CD14-positive monocyte (primary cell): Measurements from ENCODE around the gene PILRA. TPM values are rescaled to one million over a fixed set of nuclear protein-coding genes. Genes with fewer than 3 reads are reported as not detected.

ENCODE experiments used
- DNase-seq, 3 donors: peaks; one replicate each; pipeline ENCODE4 v3.0.0-alpha.2; 2011 to 2022
- H2AFZ ChIP-seq: 2 replicates; pipeline ENCODE4 v1.6.0; 2012; ENCODE audit warnings: mild to moderate bottlenecking, low read depth, low read length, inconsistent platforms; ENCODE audit not compliant: insufficient read depth, poor library complexity, severe bottlenecking
- H3K27ac ChIP-seq, 2 donors: 1 replicate in 1 of 2; 2 replicates in 1 of 2; pipeline ENCODE4 v1.5.1; 2012 to 2013; ENCODE audit warnings: low read length in 2 of 2, control low read depth in 1 of 2, inconsistent platforms in 1 of 2, low read depth in 1 of 2, mild to moderate bottlenecking in 1 of 2
- H3K27me3 ChIP-seq, 2 donors: one replicate each; pipeline versions ENCODE4 v1.6.0 to v1.6.1; 2011 to 2013; ENCODE audit warnings: low read length in 2 of 2; ENCODE audit not compliant: control insufficient read depth in 2 of 2, insufficient read depth in 2 of 2
- H3K36me3 ChIP-seq, 2 donors: replicated peaks in 1 of 2; 1 replicate in 1 of 2; 2 replicates in 1 of 2; pipeline versions ENCODE4 v1.5.1 to v1.6.1; 2012 to 2013; ENCODE audit warnings: low read length in 2 of 2, control low read depth in 1 of 2, inconsistent platforms in 1 of 2, mild to moderate bottlenecking in 1 of 2; ENCODE audit not compliant: insufficient read depth in 2 of 2, control insufficient read depth in 1 of 2
- H3K4me1 ChIP-seq, 2 donors: 1 replicate in 1 of 2; 2 replicates in 1 of 2; pipeline versions ENCODE4 v1.5.1 to v1.6.1; 2012 to 2013; ENCODE audit warnings: low read length in 2 of 2, control low read depth in 1 of 2, inconsistent platforms in 1 of 2, mild to moderate bottlenecking in 1 of 2, moderate library complexity in 1 of 2; ENCODE audit not compliant: insufficient read depth in 2 of 2, control insufficient read depth in 1 of 2
- H3K4me2 ChIP-seq: replicated peaks from 2 replicates; pipeline ENCODE3; 2012; ENCODE audit warnings: low read length, moderate library complexity, mild to moderate bottlenecking; ENCODE audit not compliant: poor library complexity, severe bottlenecking; ENCODE audit errors: extremely low read depth
- H3K4me3 ChIP-seq, 3 experiments: fragments of 200-600 bp in 1 of 3; sonication (generic) in 1 of 3; replicated peaks in 1 of 3; 1 replicate in 2 of 3; 2 replicates in 1 of 3; pipeline ENCODE4 v1.5.1; 2011 to 2013; ENCODE audit warnings: low read length in 3 of 3, mild to moderate bottlenecking in 3 of 3, control low read depth in 2 of 3, low read depth in 2 of 3, inconsistent platforms in 1 of 3, moderate library complexity in 1 of 3
- H3K79me2 ChIP-seq: 2 replicates; pipeline ENCODE4 v1.6.0; 2012; ENCODE audit warnings: mild to moderate bottlenecking, control low read depth, inconsistent platforms, low read length, moderate library complexity; ENCODE audit not compliant: insufficient read depth
- H3K9ac ChIP-seq: 2 replicates; pipeline ENCODE4 v1.6.0; 2017; ENCODE audit warnings: low read length, mild to moderate bottlenecking; ENCODE audit not compliant: insufficient read depth, poor library complexity, severe bottlenecking
- H3K9me3 ChIP-seq, 2 donors: replicated peaks in 1 of 2; 1 replicate in 1 of 2; 2 replicates in 1 of 2; pipeline versions ENCODE4 v1.5.1 to v1.6.1; 2012 to 2013; ENCODE audit warnings: low read length in 2 of 2, control low read depth in 1 of 2; ENCODE audit not compliant: control insufficient read depth in 1 of 2, insufficient read depth in 1 of 2
- H4K20me1 ChIP-seq: 2 replicates; pipeline ENCODE4 v1.6.0; 2012; ENCODE audit warnings: mild to moderate bottlenecking, low read length, control low read depth, moderate library complexity; ENCODE audit not compliant: insufficient read depth
- H3K27ac Mint-ChIP-seq, 7 donors: one replicate each; pipeline ENCODE4 v1.8.0; 2020; ENCODE audit warnings: mild to moderate bottlenecking in 7 of 7, mixed read lengths in 7 of 7, moderate library complexity in 6 of 7, inconsistent platforms in 2 of 7
- H3K27me3 Mint-ChIP-seq, 3 donors: one replicate each; pipeline ENCODE4 v1.8.0; 2021 to 2022; ENCODE audit warnings: low read depth in 3 of 3, mild to moderate bottlenecking in 3 of 3, mixed read lengths in 3 of 3, moderate library complexity in 3 of 3, inconsistent platforms in 1 of 3
- H3K36me3 Mint-ChIP-seq, 2 donors: one replicate each; pipeline ENCODE4 v1.8.0; 2020; ENCODE audit warnings: mixed read lengths in 2 of 2, inconsistent platforms in 1 of 2, mild to moderate bottlenecking in 1 of 2
- H3K4me1 Mint-ChIP-seq: one replicate; pipeline ENCODE4 v1.8.0; 2020; ENCODE audit warnings: mild to moderate bottlenecking, mixed read lengths
- H3K4me3 Mint-ChIP-seq, 2 donors: one replicate each; pipeline ENCODE4 v1.8.0; 2020; ENCODE audit warnings: mild to moderate bottlenecking in 2 of 2, mixed read lengths in 2 of 2, moderate library complexity in 1 of 2
- H3K9me3 Mint-ChIP-seq, 7 donors: one replicate each; pipeline ENCODE4 v1.8.0; 2020 to 2022; ENCODE audit warnings: mixed read lengths in 7 of 7, mild to moderate bottlenecking in 6 of 7, moderate library complexity in 6 of 7, inconsistent platforms in 2 of 7
- WGBS: methylation state at CpG from one replicate; pipeline ENCODE4 v1.1.5; 2013; ENCODE audit warnings: missing lambda C conversion rate; ENCODE audit not compliant: insufficient coverage; 5-methylcytosine and 5-hydroxymethylcytosine counted together
- intact Hi-C, 2 donors: fragments of 100-400 bp; cut with micrococcal nuclease; formaldehyde crosslinking; loops; one replicate each; pipeline versions ENCODE4 v1.15.0 to v1.15.1; 2023
- polyA plus RNA-seq, 3 donors: library from polyadenylated mRNA; depleted of rRNA in 1 of 3; unstranded in 2 of 3; stranded (reverse) in 1 of 3; fragments of 300-500 nt in 2 of 3; fragments of >200 nt in 1 of 3; fragmentation: Illumina TruSeq in 2 of 3; gene quantifications; 1 replicate in 2 of 3; 2 replicates in 1 of 3; pipeline ENCODE4 v1.2.3, GENCODE V29; 2012 to 2021
- TF ChIP-seq, protein P1 (sequence below): fragments of 200-600 bp; IDR thresholded peaks from one replicate; pipeline ENCODE4 v1.8.0; 2022; ENCODE audit warnings: antibody characterized with exemption, mild to moderate bottlenecking

Gene PILRA
- polyA plus RNA-seq, 3 donors = 316 to 491 (median 364) TPM

DNA sequence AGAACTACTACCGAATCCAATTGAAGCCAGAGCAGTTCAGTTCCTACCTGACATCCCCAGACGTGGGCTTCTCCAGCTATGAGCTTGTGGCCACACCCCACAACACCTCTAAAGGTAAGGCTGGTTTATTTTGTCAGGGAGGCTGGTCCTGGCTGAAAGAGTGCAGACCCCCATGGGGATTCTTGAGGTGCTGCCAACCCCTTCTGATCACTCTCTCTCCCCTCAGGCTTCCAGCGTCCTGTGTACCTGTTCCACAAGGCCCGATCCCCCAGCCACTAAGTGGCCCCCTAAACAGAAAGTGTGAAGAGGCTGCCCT is 59.9 kb downstream of the PILRA start:
- H3K9me3 ChIP-seq = no peaks in the 10 kb centered on the region
- no peak overlapping the region for H2AFZ ChIP-seq
- TF ChIP-seq, protein P1, sequence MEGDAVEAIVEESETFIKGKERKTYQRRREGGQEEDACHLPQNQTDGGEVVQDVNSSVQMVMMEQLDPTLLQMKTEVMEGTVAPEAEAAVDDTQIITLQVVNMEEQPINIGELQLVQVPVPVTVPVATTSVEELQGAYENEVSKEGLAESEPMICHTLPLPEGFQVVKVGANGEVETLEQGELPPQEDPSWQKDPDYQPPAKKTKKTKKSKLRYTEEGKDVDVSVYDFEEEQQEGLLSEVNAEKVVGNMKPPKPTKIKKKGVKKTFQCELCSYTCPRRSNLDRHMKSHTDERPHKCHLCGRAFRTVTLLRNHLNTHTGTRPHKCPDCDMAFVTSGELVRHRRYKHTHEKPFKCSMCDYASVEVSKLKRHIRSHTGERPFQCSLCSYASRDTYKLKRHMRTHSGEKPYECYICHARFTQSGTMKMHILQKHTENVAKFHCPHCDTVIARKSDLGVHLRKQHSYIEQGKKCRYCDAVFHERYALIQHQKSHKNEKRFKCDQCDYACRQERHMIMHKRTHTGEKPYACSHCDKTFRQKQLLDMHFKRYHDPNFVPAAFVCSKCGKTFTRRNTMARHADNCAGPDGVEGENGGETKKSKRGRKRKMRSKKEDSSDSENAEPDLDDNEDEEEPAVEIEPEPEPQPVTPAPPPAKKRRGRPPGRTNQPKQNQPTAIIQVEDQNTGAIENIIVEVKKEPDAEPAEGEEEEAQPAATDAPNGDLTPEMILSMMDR = no peak
- WGBS = 77% methylated on average over 3 of the region's 4 CpGs
- Mint-ChIP-seq H3K4me3 (no peak overlapping the region), H3K4me1 (peaks cover 37% of the 10 kb centered on the region), H3K36me3 (peaks cover 27 to 37% of the 10 kb centered on the region in 2 donors), H3K27me3 (peaks cover 0 to 2% (median 1%) of the 10 kb centered on the region in 3 donors), H3K9me3 (no peaks in the 10 kb centered on the region), H3K27ac (peak overlapping the region in 1 of 7 donors; percentile 21)
- peaks cover 69% of the 10 kb centered on the region for H3K79me2 ChIP-seq
- H3K4me1 ChIP-seq = peaks cover 32 to 50% of the 10 kb centered on the region in 2 donors
- no peaks in the 10 kb centered on the region for H3K27me3 ChIP-seq
- no peak overlapping the region for H3K4me3 ChIP-seq
- peaks cover 18 to 25% of the 10 kb centered on the region in 2 donors for H3K36me3 ChIP-seq
- H3K27ac ChIP-seq = no peak overlapping the region
- H4K20me1 ChIP-seq = peaks cover 12% of the 10 kb centered on the region
- intact Hi-C loops = loop anchor here in 1 of 2 donors (10.0 kb wide), 1 partner anchor 242 kb away; the partner anchor contains the start of gene GNB2
- H3K9ac ChIP-seq = no peak overlapping the region
- DNase-seq = no peak
- no peak overlapping the region for H3K4me2 ChIP-seq

DNA sequence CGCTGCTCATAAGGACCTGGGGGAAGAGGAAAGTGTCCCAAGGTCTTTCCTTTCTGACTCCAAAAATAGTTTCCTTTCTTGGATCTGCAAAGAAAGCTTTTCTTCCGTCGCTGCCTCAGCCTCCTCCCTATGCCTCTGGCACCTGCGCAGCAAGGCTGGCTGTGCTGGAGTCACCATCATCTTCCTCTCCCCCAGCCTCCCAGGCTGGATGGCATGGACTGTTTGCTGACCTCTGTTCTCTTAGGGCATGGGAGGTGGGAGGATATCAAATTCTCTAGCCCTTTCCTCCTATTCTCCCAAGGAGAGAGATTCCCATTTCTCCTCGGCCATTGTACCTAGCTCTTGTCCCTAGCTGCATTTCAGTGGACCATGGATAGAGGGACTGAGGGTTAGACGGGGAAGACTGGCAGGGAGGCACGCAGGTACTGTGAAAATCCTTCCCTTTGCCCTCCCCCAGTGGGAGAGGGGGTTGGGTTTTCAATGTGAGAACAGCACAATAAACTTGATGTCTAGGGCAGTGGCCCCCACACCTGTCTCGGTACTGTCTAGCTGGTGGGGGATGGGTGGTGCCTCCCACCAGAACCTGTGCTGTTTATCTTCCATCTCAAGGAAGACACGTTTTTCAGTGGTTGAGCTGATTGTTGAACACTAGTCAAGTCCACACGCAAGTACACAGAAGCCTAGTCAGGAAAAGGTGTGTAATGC is 60.5 kb downstream of the PILRA start:
- intact Hi-C loops = loop anchor here in 1 of 2 donors (10.0 kb wide), 1 partner anchor 241 kb away; the partner anchor contains the start of gene GNB2
- H3K4me1 Mint-ChIP-seq = peaks cover 37% of the 10 kb centered on the region

More for the DNA sequence above, 60.5 kb downstream of the PILRA start:
- Mint-ChIP-seq H3K27ac (peak overlapping the region in 6 of 7 donors; percentile 43 to 74 (median 56)), H3K36me3 (peaks cover 27 to 37% of the 10 kb centered on the region in 2 donors), H3K4me3 (peak overlapping the region in 1 of 2 donors; percentile 83), H3K9me3 (no peaks in the 10 kb centered on the region), H3K27me3 (peaks cover 0 to 2% (median 1%) of the 10 kb centered on the region in 3 donors)
- Histone ChIP-seq H3K27ac (no peak overlapping the region), H2AFZ (no peak overlapping the region), H3K9ac (no peak overlapping the region), H3K4me1 (peaks cover 32 to 50% of the 10 kb centered on the region in 2 donors), H3K9me3 (no peaks in the 10 kb centered on the region), H3K36me3 (peaks cover 18 to 25% of the 10 kb centered on the region in 2 donors), H3K79me2 (peaks cover 69% of the 10 kb centered on the region), H3K27me3 (no peaks in the 10 kb centered on the region), H3K4me2 (no peak overlapping the region), H4K20me1 (peaks cover 12% of the 10 kb centered on the region), H3K4me3 (no peak overlapping the region)
- no peak for DNase-seq
- TF ChIP-seq, protein P1 = no peak
- 100% methylated on average over 3 of the region's 10 CpGs for WGBS
